Panc1 (cell line): ENCODE data around the gene KIAA1671. TPM values are rescaled to one million over a fixed set of nuclear protein-coding genes. Genes with fewer than 3 reads are reported as not detected.

Experiments used
- ATAC-seq: fragments of 200-7000 bp; cut with Tn5 transposase; 2 replicates; pipeline ENCODE4 v1.9.1; 2020; ENCODE audit warnings: mild to moderate bottlenecking, moderate library complexity
- BruUV-seq: library from RNA; stranded (reverse); fragments of 400-500 nt; replicated peaks from 2 replicates; lab custom pipeline; 2021; lab: Mats Ljungman, UMichigan
- CTCF ChIA-PET: fragments of 300-600 bp; sonication (Branson Sonifier 250); formaldehyde crosslinking; loops from one replicate; lab custom pipeline; 2022; ENCODE audit warnings: antibody characterized with exemption; lab: Charles Lee
- POLR2A ChIA-PET: fragments of 300-600 bp; sonication (Branson Sonifier 250); formaldehyde crosslinking; loops from one replicate; lab custom pipeline; 2022; ENCODE audit warnings: antibody characterized with exemption; lab: Charles Lee
- DNase-seq: peaks from one replicate; pipeline ENCODE4 v3.0.0-alpha.2; 2010; ENCODE audit warnings: low read depth, low spot score
- H3K27ac ChIP-seq: 2 replicates; pipeline ENCODE4 v1.5.1; 2011; ENCODE audit warnings: mild to moderate bottlenecking, low read length, inconsistent platforms
- H3K27me3 ChIP-seq: fragments of 200-500 bp; sonication (Bioruptor generic); 2 replicates; pipeline ENCODE4 v1.6.0; 2014; ENCODE audit warnings: low read length, inconsistent platforms; ENCODE audit not compliant: control insufficient read depth, insufficient read depth
- H3K36me3 ChIP-seq: fragments of 200-500 bp; sonication (Bioruptor generic); 2 replicates; pipeline ENCODE4 v1.5.1; 2014; ENCODE audit warnings: inconsistent platforms, mild to moderate bottlenecking, low read length, moderate library complexity; ENCODE audit not compliant: control insufficient read depth, insufficient read depth
- H3K4me1 ChIP-seq: 2 replicates; pipeline ENCODE4 v1.5.1; 2011; ENCODE audit warnings: inconsistent platforms, mild to moderate bottlenecking, low read length, moderate library complexity; ENCODE audit not compliant: control insufficient read depth, insufficient read depth
- H3K4me3 ChIP-seq, 2 experiments: 2 replicates each; pipeline ENCODE4 v1.5.1; 2011 to 2012; ENCODE audit warnings: low read depth in 2 of 2, low read length in 2 of 2, mild to moderate bottlenecking in 2 of 2, inconsistent platforms in 1 of 2, moderate library complexity in 1 of 2
- H3K9me3 ChIP-seq: fragments of 200-500 bp; sonication (Bioruptor generic); 2 replicates; pipeline ENCODE4 v1.5.1; 2014; ENCODE audit warnings: low read depth, mild to moderate bottlenecking, inconsistent platforms, low read length, moderate library complexity; ENCODE audit not compliant: control insufficient read depth, insufficient read depth
- CTCF ChIP-seq: fragments of 450-650 bp; IDR thresholded peaks from 2 replicates; pipeline ENCODE4 v1.5.1; 2017; ENCODE audit warnings: mild to moderate bottlenecking
- POLR2AphosphoS5 ChIP-seq: IDR thresholded peaks from 2 replicates; pipeline ENCODE4 v1.6.1; 2012; ENCODE audit warnings: mild to moderate bottlenecking, low read depth, low read length, moderate library complexity
- REST ChIP-seq, 2 experiments: IDR thresholded peaks; 2 replicates each; pipeline ENCODE4 v1.6.1; 2011 to 2012; ENCODE audit warnings: low read depth in 2 of 2, control low read depth in 1 of 2, low read length in 1 of 2, mild to moderate bottlenecking in 1 of 2, moderate library complexity in 1 of 2; ENCODE audit not compliant: insufficient read depth in 1 of 2
- SIN3A ChIP-seq: IDR thresholded peaks from 2 replicates; pipeline ENCODE4 v1.6.1; 2012; ENCODE audit warnings: low read depth, mild to moderate bottlenecking, low read length, moderate library complexity, borderline replicate concordance; ENCODE audit not compliant: insufficient read depth
- TCF7L2 ChIP-seq: IDR thresholded peaks from 2 replicates; pipeline ENCODE4 v1.6.1; 2011; ENCODE audit warnings: mild to moderate bottlenecking, low read depth, low read length, inconsistent platforms
- in situ Hi-C: cut with HindIII; loops from 2 replicates; pipeline ENCODE4 v1.10.0; 2016; ENCODE audit warnings: low sequenced_read_pairs, low pct_unique_long_range_greater_than_20kb
- intact Hi-C: fragments of 100-400 bp; cut with micrococcal nuclease; formaldehyde crosslinking; loops from one replicate; pipeline ENCODE4 v1.10.0; 2022; ENCODE audit not compliant: unreplicated experiment
- total RNA-seq: library from RNA; stranded (reverse); gene quantifications from one replicate; pipeline ENCODE4 v1.2.1, GENCODE V29; 2021; ENCODE audit not compliant: unreplicated experiment

Gene KIAA1671
- total RNA-seq, 1 experiment from 2014 or later: 48.1 TPM

- peaks cover 13% of the 10 kb centered on the region for H3K4me1 ChIP-seq
- no peaks in the 10 kb centered on the region for H3K27me3 ChIP-seq
- H3K36me3 ChIP-seq: no peaks in the 10 kb centered on the region
- no peak overlapping the region for H3K27ac ChIP-seq
- BruUV-seq: no TSS peak
- no peaks in the 10 kb centered on the region for H3K9me3 ChIP-seq
- ATAC-seq (no peak), DNase-seq (no peak)
- ChIA-PET POLR2A (no interaction called here), CTCF (interaction anchor here (0.6 kb wide), 1 partner anchor 76 kb away, joined by 7 read pairs; no protein-coding TSS in a partner anchor)
- intact Hi-C loops (no loop called here), in situ Hi-C loops (no loop called here)
- no peak overlapping the region for H3K4me3 ChIP-seq
- TF ChIP-seq TCF7L2 (no peak), CTCF (no peak), REST (IDR thresholded peaks at IDR 0.05; ENCODE audit: insufficient read depth in 1 of 2, low read depth in 2 of 2, low read length in 1 of 2) (no peak)
These were observed 62.6 kb downstream of the KIAA1671 start for GRCh38 chr22:25014896-25015755.

GRCh38 chr22:25016311-25016710 lies 63.8 kb downstream of the KIAA1671 start:
- intact Hi-C loops: no loop called here
- ATAC-seq: no peak
- no peak overlapping the region for H3K27ac ChIP-seq
- no peak for DNase-seq
- peaks cover 13% of the 10 kb centered on the region for H3K4me1 ChIP-seq
- no TSS peak for BruUV-seq
- CTCF ChIA-PET: no interaction called here
- POLR2A ChIA-PET: no interaction called here
- in situ Hi-C loops: no loop called here
- TF ChIP-seq CTCF (no peak), POLR2AphosphoS5 (no peak), TCF7L2 (no peak), SIN3A (no peak), REST (IDR thresholded peaks at IDR 0.05; ENCODE audit: insufficient read depth in 1 of 2, low read depth in 2 of 2, low read length in 1 of 2) (no peak)
- H3K4me3 ChIP-seq: no peak overlapping the region
- H3K36me3 ChIP-seq: no peaks in the 10 kb centered on the region
- no peaks in the 10 kb centered on the region for H3K27me3 ChIP-seq
- no peaks in the 10 kb centered on the region for H3K9me3 ChIP-seq
